GM12874 (cell line): Measurements from ENCODE around the gene TMEM52.

ENCODE experiments used
- CTCF ChIP-seq: IDR thresholded peaks from 2 replicates; pipeline ENCODE4 v1.5.1; 2011; ENCODE audit warnings: low read depth, mild to moderate bottlenecking, control low read depth, low read length, moderate library complexity; ENCODE audit not compliant: insufficient read depth

The TMEM52 gene

GRCh38 chr1:1889090-1889750 is 29.9 kb downstream of the TMEM52 start:
- no peak for TF ChIP-seq CTCF

- no peak for TF ChIP-seq CTCF
Measured at GRCh38 chr1:1883092-1883873, 35.8 kb downstream of the TMEM52 start.

GRCh38 chr1:1881727-1882126 is 37.4 kb downstream of the TMEM52 start:
- TF ChIP-seq CTCF: no peak

GRCh38 chr1:1880617-1881312 is 38.3 kb downstream of the TMEM52 start:
- TF ChIP-seq CTCF: no peak

- no peak for TF ChIP-seq CTCF
Measured at GRCh38 chr1:1879942-1880341, 39.1 kb downstream of the TMEM52 start.

- no peak for TF ChIP-seq CTCF
Measured at GRCh38 chr1:1877865-1878436, 41.1 kb downstream of the TMEM52 start.

- TF ChIP-seq CTCF: no peak
Measured at GRCh38 chr1:1876335-1876930, 42.6 kb downstream of the TMEM52 start.
